AG04450 (cell line): ENCODE data around the gene LMAN1L. TPM values are rescaled to one million over a fixed set of nuclear protein-coding genes. Genes with fewer than 3 reads are reported as not detected.

Experiments used
- CTCF ChIA-PET: fragments of 300-600, 350-600 bp; formaldehyde crosslinking; extraction: SDS; loops from one replicate; lab custom pipeline; 2022; ENCODE audit warnings: antibody characterized with exemption, inconsistent platforms; lab: Charles Lee
- POLR2A ChIA-PET: fragments of 350-600 bp; formaldehyde crosslinking; extraction: SDS; loops from one replicate; lab custom pipeline; 2021; ENCODE audit warnings: antibody characterized with exemption, inconsistent platforms; lab: Yijun Ruan, JAX
- DNase-seq: peaks from one replicate; pipeline ENCODE4 v3.0.0-alpha.2; 2011; ENCODE audit warnings: low read depth, low spot score
- H3K27ac ChIP-seq: one replicate; pipeline ENCODE4 v1.5.1; 2012; ENCODE audit warnings: low read depth, low read length, control low read depth
- H3K27me3 ChIP-seq: one replicate; pipeline ENCODE4 v1.6.0; 2012; ENCODE audit warnings: low read length; ENCODE audit not compliant: control insufficient read depth, insufficient read depth
- H3K4me3 ChIP-seq: 2 replicates; pipeline ENCODE4 v1.5.1; 2011; ENCODE audit warnings: mild to moderate bottlenecking, low read depth, low read length, control low read depth
- H3K9me3 ChIP-seq: 2 replicates; pipeline ENCODE4 v1.5.1; 2012; ENCODE audit warnings: low read length; ENCODE audit not compliant: control insufficient read depth, insufficient read depth
- CTCF ChIP-seq: IDR thresholded peaks from 2 replicates; pipeline ENCODE4 v1.5.1; 2011; ENCODE audit warnings: low read depth, low read length, control low read depth, inconsistent platforms
- polyA plus RNA-seq: library from polyadenylated mRNA; depleted of rRNA; stranded (reverse); fragments of >200 nt; gene quantifications from 2 replicates; pipeline ENCODE4 v1.2.3, GENCODE V29; 2011

LMAN1L gene
- polyA plus RNA-seq, 1 experiment, result not detected

GRCh38 chr15:74843445-74843828 is 30.8 kb downstream of the LMAN1L start:
- H3K27me3 ChIP-seq, result no peaks in the 10 kb centered on the region
- CTCF ChIA-PET, result interaction anchor here (1.5 to 2.7 kb wide), 2 partner anchors 12 to 58 kb away, joined by 3 to 13 read pairs; no protein-coding TSS in a partner anchor
- H3K27ac ChIP-seq, result peak overlapping the region; percentile 77
- H3K9me3 ChIP-seq, result no peaks in the 10 kb centered on the region
- POLR2A ChIA-PET, result no interaction called here
- no peak for DNase-seq
- peak overlapping the region; percentile 51 for H3K4me3 ChIP-seq
- TF ChIP-seq CTCF, result no peak; the same call in 1 of the 2 replicates

- POLR2A ChIA-PET, result interaction anchor here (0.6 kb wide), 1 partner anchor 12 kb away, joined by 8 read pairs; no protein-coding TSS in a partner anchor
- CTCF ChIA-PET, result interaction anchor here (1.5 to 2.7 kb wide), 2 partner anchors 13 to 58 kb away, joined by 3 to 13 read pairs; no protein-coding TSS in a partner anchor
Measured at GRCh38 chr15:74843891-74844299, 31.3 kb downstream of the LMAN1L start.

GRCh38 chr15:74844319-74845207 is 31.9 kb downstream of the LMAN1L start:
- DNase-seq, result no peak
- Histone ChIP-seq H3K27me3 (no peaks in the 10 kb centered on the region), H3K4me3 (no peak overlapping the region), H3K27ac (no peak overlapping the region), H3K9me3 (no peaks in the 10 kb centered on the region)
- ChIA-PET CTCF (interaction anchor here (0.9 kb wide), 1 partner anchor 57 kb away, joined by 3 read pairs; no protein-coding TSS in a partner anchor), POLR2A (interaction anchor here (0.6 kb wide), 1 partner anchor 12 kb away, joined by 8 read pairs; no protein-coding TSS in a partner anchor)
- TF ChIP-seq CTCF, result no peak

More at GRCh38 chr15:74843891-74844299, 31.3 kb downstream of the LMAN1L start:
- Histone ChIP-seq H3K9me3 (no peaks in the 10 kb centered on the region), H3K4me3 (no peak overlapping the region), H3K27ac (peak overlapping the region; percentile 77), H3K27me3 (no peaks in the 10 kb centered on the region)
- DNase-seq, result no peak
- TF ChIP-seq CTCF, result no peak

- Histone ChIP-seq H3K4me3 (no peak overlapping the region), H3K9me3 (no peaks in the 10 kb centered on the region), H3K27me3 (no peaks in the 10 kb centered on the region), H3K27ac (no peak overlapping the region)
- POLR2A ChIA-PET, result no interaction called here
- no peak for DNase-seq
- TF ChIP-seq CTCF, result no peak
- CTCF ChIA-PET, result interaction anchor here (0.9 kb wide), 1 partner anchor 58 kb away, joined by 3 read pairs; no protein-coding TSS in a partner anchor
Measured at GRCh38 chr15:74845208-74845568, 32.6 kb downstream of the LMAN1L start.

- H3K9me3 ChIP-seq, result no peaks in the 10 kb centered on the region
- CTCF ChIA-PET, result no interaction called here
- no peaks in the 10 kb centered on the region for H3K27me3 ChIP-seq
- POLR2A ChIA-PET, result no interaction called here
- H3K4me3 ChIP-seq, result no peak overlapping the region
- TF ChIP-seq CTCF, result no peak
- no peak overlapping the region for H3K27ac ChIP-seq
- no peak for DNase-seq
Measured at GRCh38 chr15:74845581-74845980, 32.9 kb downstream of the LMAN1L start.
